ENCODE measurements around the gene SEMA5A. TPM values are rescaled to one million over a fixed set of nuclear protein-coding genes. Genes with fewer than 3 reads are reported as not detected.
A peak's percentile ranks its signal among the peaks of the same experiment; 100 is the strongest.

The SEMA5A gene
- total RNA-seq, 1 experiment from 2014 or later: 0.15 TPM

- Histone ChIP-seq H3K36me3 (ENCODE audit: control insufficient read depth, insufficient read depth, low read length) (no peaks in the 10 kb centered on the region), H3K9me3 (ENCODE audit: control insufficient read depth, insufficient read depth, low read depth, low read length) (no peaks in the 10 kb centered on the region), H3K27ac (ENCODE audit: low read length) (no peak overlapping the region), H3K27me3 (ENCODE audit: control insufficient read depth, insufficient read depth, low read length) (no peaks in the 10 kb centered on the region; the same call in 1 of the 2 replicates), H3K4me1 (ENCODE audit: control insufficient read depth, insufficient read depth, low read length) (no peaks in the 10 kb centered on the region), H3K4me3 (ENCODE audit: low read depth in 2 of 2, low read length in 2 of 2) (no peak overlapping the region)
- CTCF ChIA-PET: no interaction called here
- in situ Hi-C loops (cut with HindIII; ENCODE audit: low pct_unique_long_range_greater_than_20kb, low sequenced_read_pairs): no loop called here
- TF ChIP-seq POLR2AphosphoS5 (IDR thresholded peaks at IDR 0.05; ENCODE audit: low read depth, low read length) (no peak), REST (IDR thresholded peaks at IDR 0.05; ENCODE audit: insufficient read depth in 1 of 2, low read depth in 2 of 2, low read length in 1 of 2) (no peak), SIN3A (IDR thresholded peaks at IDR 0.05; ENCODE audit: borderline replicate concordance, insufficient read depth, low read depth, low read length) (no peak), CTCF (IDR thresholded peaks at IDR 0.05) (peak; percentile 24)
- POLR2A ChIA-PET: no interaction called here
- BruUV-seq (replicated peaks): no TSS peak
- intact Hi-C loops (cut with micrococcal nuclease; ENCODE audit: unreplicated experiment): no loop called here
- no peak for DNase-seq (ENCODE audit: low read depth, low spot score)
- no peak for ATAC-seq
Measured at GRCh38 chr5:9513827-9514226, 32.0 kb downstream of the SEMA5A start.

GRCh38 chr5:9512457-9512856 is 33.4 kb downstream of the SEMA5A start:
- Histone ChIP-seq H3K4me3 (ENCODE audit: low read depth in 2 of 2, low read length in 2 of 2) (no peak overlapping the region), H3K36me3 (ENCODE audit: control insufficient read depth, insufficient read depth, low read length) (no peaks in the 10 kb centered on the region), H3K27ac (ENCODE audit: low read length) (no peak overlapping the region), H3K4me1 (ENCODE audit: control insufficient read depth, insufficient read depth, low read length) (no peaks in the 10 kb centered on the region), H3K9me3 (ENCODE audit: control insufficient read depth, insufficient read depth, low read depth, low read length) (no peaks in the 10 kb centered on the region), H3K27me3 (ENCODE audit: control insufficient read depth, insufficient read depth, low read length) (no peaks in the 10 kb centered on the region; the same call in 1 of the 2 replicates)
- DNase-seq (ENCODE audit: low read depth, low spot score) (no peak), ATAC-seq (no peak)
- intact Hi-C loops (cut with micrococcal nuclease; ENCODE audit: unreplicated experiment) (no loop called here), in situ Hi-C loops (cut with HindIII; ENCODE audit: low pct_unique_long_range_greater_than_20kb, low sequenced_read_pairs) (no loop called here)
- CTCF ChIA-PET: no interaction called here
- POLR2A ChIA-PET: no interaction called here
- BruUV-seq (replicated peaks): no TSS peak
- TF ChIP-seq CTCF (IDR thresholded peaks at IDR 0.05) (no peak), POLR2AphosphoS5 (IDR thresholded peaks at IDR 0.05; ENCODE audit: low read depth, low read length) (no peak), SIN3A (IDR thresholded peaks at IDR 0.05; ENCODE audit: borderline replicate concordance, insufficient read depth, low read depth, low read length) (no peak), REST (IDR thresholded peaks at IDR 0.05; ENCODE audit: insufficient read depth in 1 of 2, low read depth in 2 of 2, low read length in 1 of 2) (no peak), TCF7L2 (IDR thresholded peaks at IDR 0.05; ENCODE audit: low read depth, low read length) (no peak)
